GM21825 (cell line): ENCODE data around the gene HAGHL.
"Not testable (repeated sequence)": the region's sequence is repeated elsewhere in the genome, so short reads cannot be mapped to it uniquely, and the experiment has no call there.

Source experiments
- ATAC-seq: cut with Tn5 transposase; IDR thresholded peaks from one replicate; pipeline ENCODE4 v1.9.1; 2021; ENCODE audit warnings: mild to moderate bottlenecking, moderate library complexity; ENCODE audit not compliant: unreplicated experiment

Gene HAGHL

GRCh38 chr16:767743-768235 is 40.9 kb downstream of the HAGHL start:
- ATAC-seq = no peak

DNA sequence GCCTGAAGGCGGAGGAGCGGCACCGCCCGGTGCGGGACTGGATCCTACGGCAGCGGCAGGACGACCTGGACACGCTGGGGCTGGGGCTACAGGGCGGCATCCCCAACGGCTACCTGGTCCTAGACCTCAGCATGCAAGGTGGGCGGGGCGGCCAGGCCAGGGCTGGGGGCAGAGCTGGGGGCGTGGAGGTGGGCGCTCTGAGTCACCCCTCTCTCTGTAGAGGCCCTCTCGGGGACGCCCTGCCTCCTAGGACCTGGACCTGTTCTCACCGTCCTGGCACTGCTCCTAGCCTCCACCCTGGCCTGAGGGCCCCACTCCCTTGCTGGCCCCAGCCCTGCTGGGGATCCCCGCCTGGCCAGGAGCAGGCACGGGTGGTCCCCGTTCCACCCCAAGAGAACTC is 41.5 kb downstream of the HAGHL start:
- no peak for ATAC-seq

GRCh38 chr16:769184-769784 is 42.4 kb downstream of the HAGHL start:
- no peak for ATAC-seq

- no peak for ATAC-seq
Observed at GRCh38 chr16:769934-770333, 43.0 kb downstream of the HAGHL start.

GRCh38 chr16:770411-770810 is 43.5 kb downstream of the HAGHL start:
- no peak for ATAC-seq

DNA sequence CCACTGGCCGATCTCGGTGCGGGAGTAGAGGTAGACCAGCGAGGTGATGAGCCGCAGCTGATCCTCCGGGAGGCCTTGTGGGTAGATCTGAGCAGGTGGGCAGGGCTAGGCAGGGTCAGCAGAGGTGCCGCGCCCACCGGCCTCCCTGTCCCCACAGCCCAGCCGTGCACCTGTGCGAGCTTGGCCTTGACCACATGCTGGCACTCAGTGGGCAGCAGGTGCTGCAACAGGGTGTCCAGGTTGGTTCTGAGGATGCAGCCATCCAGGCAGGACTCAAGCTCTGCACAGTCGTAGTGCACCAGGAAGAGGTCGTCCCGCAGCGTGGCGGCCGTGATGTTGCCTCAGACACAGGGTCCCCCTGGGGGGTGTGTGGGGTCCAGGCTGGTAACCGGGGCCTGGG is 46.1 kb downstream of the HAGHL start:
- no peak for ATAC-seq

DNA sequence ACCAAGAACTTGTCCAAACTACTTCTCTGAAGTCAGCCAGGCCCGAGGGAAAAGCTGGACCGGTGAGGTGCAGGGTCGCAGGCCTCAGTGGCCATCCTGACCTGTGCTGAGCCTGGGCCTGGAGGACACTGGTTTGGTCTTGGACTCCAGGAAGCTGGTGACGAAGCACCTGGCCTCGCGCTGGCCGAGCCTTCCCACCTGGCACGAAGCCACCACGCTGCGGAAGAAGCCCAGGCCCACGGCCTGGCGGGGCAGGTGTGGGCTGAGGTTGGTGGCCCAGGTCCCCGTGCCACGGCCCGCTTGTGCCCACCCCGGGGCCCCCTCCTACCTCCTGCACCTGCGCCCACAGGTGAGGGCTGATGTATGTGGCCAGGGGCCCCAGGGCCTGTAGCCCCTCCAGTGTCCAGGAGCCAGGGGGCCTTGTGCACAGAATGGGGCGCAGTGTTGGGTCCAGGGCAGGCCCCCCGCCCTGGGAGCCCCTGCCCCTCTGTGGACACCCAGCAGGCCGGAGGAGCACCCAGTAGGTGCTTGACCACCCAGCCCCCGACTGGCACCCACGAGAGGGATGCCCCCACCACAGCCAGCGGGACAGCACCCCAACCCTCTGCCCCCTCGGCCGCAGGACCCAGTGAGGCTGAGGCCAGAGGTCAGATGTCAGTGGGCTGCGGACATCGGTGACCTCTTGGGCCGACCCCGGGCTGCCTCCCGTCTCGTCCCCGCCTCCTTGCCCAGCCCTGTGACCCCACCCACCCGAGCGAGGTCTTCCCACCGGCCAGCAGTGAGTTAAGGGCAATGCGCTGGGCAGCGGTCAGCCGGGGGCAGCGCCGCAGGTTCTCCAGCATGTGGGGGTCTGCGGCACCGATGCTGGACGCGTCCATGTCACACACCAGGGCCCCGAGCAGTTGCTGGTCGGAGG is 47.4 kb downstream of the HAGHL start:
- ATAC-seq = no peak

- no peak for ATAC-seq
Observed at GRCh38 chr16:775236-775796, 48.4 kb downstream of the HAGHL start.

DNA sequence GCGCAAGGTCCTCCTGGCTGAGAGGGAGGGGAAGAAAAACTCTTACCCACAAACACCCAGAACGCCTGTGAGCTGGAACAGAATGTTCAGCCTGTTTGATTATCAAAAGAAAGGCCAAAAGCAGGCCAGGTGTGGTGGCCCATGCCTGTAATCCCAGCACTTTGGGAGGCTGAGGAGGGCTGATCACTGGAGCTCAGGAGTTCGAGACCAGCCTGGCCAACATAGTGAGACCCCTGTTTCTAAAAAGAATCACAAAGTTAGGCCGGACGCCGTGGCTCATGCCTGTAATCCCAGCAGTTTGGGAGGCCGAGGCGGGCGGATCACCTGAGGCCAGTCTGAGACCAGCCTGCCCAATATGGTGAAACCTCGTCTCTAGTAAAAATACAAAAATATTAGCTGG is 49.4 kb downstream of the HAGHL start:
- not testable (repeated sequence) for ATAC-seq

GRCh38 chr16:776824-777223 is 49.9 kb downstream of the HAGHL start:
- ATAC-seq = no peak

DNA sequence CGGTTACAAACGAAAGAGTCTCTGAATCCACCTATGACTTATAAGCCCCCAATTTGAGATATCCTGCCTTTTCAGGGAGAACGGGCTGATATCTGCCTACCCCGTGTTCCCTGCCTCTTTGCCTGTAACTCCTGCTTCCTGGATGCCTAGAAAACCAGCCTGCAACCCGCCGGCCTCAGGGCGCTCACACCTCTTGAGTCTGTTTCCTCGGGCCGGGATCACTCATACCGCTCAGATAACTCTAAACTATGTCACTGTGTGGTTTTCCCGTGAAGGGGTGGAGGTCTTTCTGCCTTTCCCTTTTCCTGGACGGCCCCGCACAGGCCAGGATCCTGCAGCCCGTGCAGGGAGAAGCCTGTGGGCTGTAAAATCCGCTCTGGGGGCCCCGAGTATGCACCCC is 50.9 kb downstream of the HAGHL start:
- no peak for ATAC-seq

DNA sequence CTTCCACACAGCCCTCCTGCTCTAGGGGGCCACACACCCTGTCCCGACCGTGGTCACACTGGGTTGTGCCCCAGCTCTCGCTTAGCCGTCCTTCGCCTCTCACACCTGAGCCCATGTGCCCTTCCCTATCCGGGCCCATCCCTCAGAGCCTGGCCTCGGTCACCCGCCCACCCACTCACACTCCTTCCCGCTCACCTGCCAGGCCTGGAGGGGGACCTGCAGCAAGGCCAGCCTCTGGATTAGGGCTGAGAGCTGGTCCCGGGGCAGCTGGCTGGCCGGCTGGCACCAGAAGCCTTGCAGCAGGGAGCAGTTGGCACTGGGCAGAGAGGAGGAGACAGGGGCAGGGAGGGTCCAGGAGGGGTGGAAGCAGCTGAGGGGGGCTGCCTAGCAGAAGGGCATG is 51.5 kb downstream of the HAGHL start:
- no peak for ATAC-seq

DNA sequence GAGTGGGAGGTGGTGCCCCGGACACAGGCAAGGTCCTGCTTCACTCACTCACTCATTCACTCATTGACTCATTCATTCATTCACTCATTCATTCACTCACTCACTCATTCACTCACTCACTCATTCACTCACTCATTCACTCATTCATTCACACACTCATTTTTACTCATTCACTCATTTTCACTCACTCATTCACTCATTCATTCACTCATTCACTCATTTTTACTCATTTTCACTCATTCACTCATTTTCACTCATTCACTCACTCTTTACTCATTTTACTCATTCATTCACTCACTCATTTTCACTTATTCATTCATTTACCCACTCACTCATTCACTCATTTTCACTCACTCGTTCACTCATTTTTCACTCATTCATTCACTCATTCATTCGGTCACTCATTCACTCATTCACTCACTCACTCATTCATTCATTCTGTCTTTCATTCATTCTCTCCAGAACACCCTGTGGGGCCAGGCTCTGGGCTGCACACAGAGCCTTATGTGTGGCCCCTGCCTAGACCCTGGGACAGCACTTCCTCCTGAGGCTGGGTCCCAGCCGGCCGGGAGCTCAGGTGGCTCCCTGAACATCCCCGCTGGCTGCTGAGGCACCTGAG is 52.1 kb downstream of the HAGHL start:
- no peak for ATAC-seq
